Mucosa of rectum (tissue), 2 donors: Measurements from ENCODE around the gene MAPKAP1.

Experiments used
- H3K27ac ChIP-seq, 2 donors: one replicate each; pipeline ENCODE4 v1.7.0; 2013; ENCODE audit warnings: inconsistent platforms in 2 of 2, low read depth in 2 of 2, low read length in 2 of 2
- H3K27me3 ChIP-seq, 2 donors: one replicate each; pipeline ENCODE4 v1.7.0; 2013; ENCODE audit warnings: low read length in 2 of 2; ENCODE audit not compliant: control insufficient read depth in 2 of 2, insufficient read depth in 2 of 2
- H3K36me3 ChIP-seq, 2 donors: one replicate each; pipeline ENCODE4 v1.7.0; 2013; ENCODE audit warnings: low read length in 2 of 2; ENCODE audit not compliant: control insufficient read depth in 2 of 2, insufficient read depth in 2 of 2
- H3K4me1 ChIP-seq, 2 donors: one replicate each; pipeline ENCODE4 v1.7.0; 2013; ENCODE audit warnings: low read length in 2 of 2, mild to moderate bottlenecking in 1 of 2; ENCODE audit not compliant: control insufficient read depth in 2 of 2, insufficient read depth in 2 of 2
- H3K4me3 ChIP-seq, 2 donors: one replicate each; pipeline ENCODE4 v1.7.0; 2013; ENCODE audit warnings: low read length in 2 of 2
- H3K9ac ChIP-seq, 2 donors: one replicate each; pipeline ENCODE4 v1.7.0; 2013; ENCODE audit warnings: low read length in 2 of 2, low read depth in 1 of 2, mild to moderate bottlenecking in 1 of 2
- H3K9me3 ChIP-seq, 2 donors: one replicate each; pipeline ENCODE4 v1.7.0; 2013; ENCODE audit warnings: low read length in 2 of 2; ENCODE audit not compliant: control insufficient read depth in 2 of 2
- donor health status: healthy.
- donor health status: Normal muscosa, but diverticular disease.

Gene MAPKAP1

GRCh38 chr9:125559194-125559593, 147.8 kb downstream of the MAPKAP1 start:
- Histone ChIP-seq H3K36me3 (peaks cover 6 to 9% of the 10 kb centered on the region in 2 donors), H3K9ac (no peak overlapping the region), H3K27ac (no peak overlapping the region)

DNA sequence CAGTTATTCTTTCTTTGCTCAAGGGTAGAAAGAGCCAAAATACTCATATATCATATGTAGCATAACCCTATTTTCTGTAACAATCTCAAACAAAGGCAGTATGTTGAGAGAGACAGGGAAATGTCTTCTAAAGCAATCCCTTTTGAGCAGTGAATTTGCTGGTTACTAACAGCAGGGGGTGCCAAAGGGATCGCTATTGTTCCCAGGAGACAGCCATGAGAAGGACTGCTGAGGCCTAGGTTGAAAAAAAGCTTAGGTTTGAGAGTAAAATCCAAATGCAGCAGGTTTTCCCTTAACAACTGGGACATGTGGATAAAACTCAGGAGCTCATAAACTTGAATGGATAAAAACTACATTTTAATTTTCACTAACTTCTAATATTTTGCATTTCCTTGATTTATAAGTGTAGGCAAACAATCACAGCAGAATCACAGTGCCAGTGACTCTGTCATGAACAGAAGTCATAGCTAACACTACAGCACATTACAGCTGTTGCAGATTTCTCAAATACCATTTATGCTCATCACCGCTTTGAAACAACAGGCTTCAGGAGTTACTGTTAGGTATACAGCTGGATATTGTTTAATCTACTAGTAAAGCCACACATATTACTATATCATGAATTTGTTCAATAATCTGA, 148.4 kb downstream of the MAPKAP1 start:
- no peaks in the 10 kb centered on the region for H3K9me3 ChIP-seq
- no peak overlapping the region for H3K27ac ChIP-seq
- H3K4me1 ChIP-seq, result peaks cover 0 to 10% of the 10 kb centered on the region in 2 donors
- H3K36me3 ChIP-seq, result peaks cover 6 to 9% of the 10 kb centered on the region in 2 donors
- H3K27me3 ChIP-seq, result no peaks in the 10 kb centered on the region
- H3K4me3 ChIP-seq, result no peak overlapping the region
- no peak overlapping the region for H3K9ac ChIP-seq

More at GRCh38 chr9:125559194-125559593, 147.8 kb downstream of the MAPKAP1 start:
- Histone ChIP-seq H3K4me1 (peaks cover 0 to 10% of the 10 kb centered on the region in 2 donors), H3K9me3 (no peaks in the 10 kb centered on the region), H3K27me3 (no peaks in the 10 kb centered on the region), H3K4me3 (no peak overlapping the region)

GRCh38 chr9:125556046-125556721, 150.8 kb downstream of the MAPKAP1 start:
- Histone ChIP-seq H3K4me3 (no peak overlapping the region), H3K4me1 (peaks cover 2 to 3% of the 10 kb centered on the region in 2 donors), H3K9ac (no peak overlapping the region), H3K9me3 (no peaks in the 10 kb centered on the region), H3K27ac (no peak overlapping the region), H3K27me3 (no peaks in the 10 kb centered on the region), H3K36me3 (peaks cover 6 to 9% of the 10 kb centered on the region in 2 donors)

GRCh38 chr9:125554726-125555125, 152.3 kb downstream of the MAPKAP1 start:
- H3K27me3 ChIP-seq, result no peaks in the 10 kb centered on the region
- no peak overlapping the region for H3K27ac ChIP-seq
- no peak overlapping the region for H3K4me3 ChIP-seq
- H3K9ac ChIP-seq, result no peak overlapping the region
- peaks cover 6 to 9% of the 10 kb centered on the region in 2 donors for H3K36me3 ChIP-seq
- H3K4me1 ChIP-seq, result peaks cover 8 to 9% of the 10 kb centered on the region in 2 donors
- no peaks in the 10 kb centered on the region for H3K9me3 ChIP-seq

- H3K4me1 ChIP-seq, result peaks cover 9 to 10% of the 10 kb centered on the region in 2 donors
- H3K27ac ChIP-seq, result no peak overlapping the region
- H3K9ac ChIP-seq, result no peak overlapping the region
- H3K4me3 ChIP-seq, result no peak overlapping the region
- H3K27me3 ChIP-seq, result no peaks in the 10 kb centered on the region
- no peaks in the 10 kb centered on the region for H3K36me3 ChIP-seq
- H3K9me3 ChIP-seq, result no peaks in the 10 kb centered on the region
These were observed 155.2 kb downstream of the MAPKAP1 start for GRCh38 chr9:125551781-125552180.

GRCh38 chr9:125549891-125550885, 156.8 kb downstream of the MAPKAP1 start:
- no peaks in the 10 kb centered on the region for H3K9me3 ChIP-seq
- peaks cover 0 to 3% of the 10 kb centered on the region in 2 donors for H3K36me3 ChIP-seq
- peaks cover 9 to 10% of the 10 kb centered on the region in 2 donors for H3K4me1 ChIP-seq
- no peak overlapping the region for H3K27ac ChIP-seq
- no peak overlapping the region for H3K9ac ChIP-seq
- H3K4me3 ChIP-seq, result no peak overlapping the region
- no peaks in the 10 kb centered on the region for H3K27me3 ChIP-seq

DNA sequence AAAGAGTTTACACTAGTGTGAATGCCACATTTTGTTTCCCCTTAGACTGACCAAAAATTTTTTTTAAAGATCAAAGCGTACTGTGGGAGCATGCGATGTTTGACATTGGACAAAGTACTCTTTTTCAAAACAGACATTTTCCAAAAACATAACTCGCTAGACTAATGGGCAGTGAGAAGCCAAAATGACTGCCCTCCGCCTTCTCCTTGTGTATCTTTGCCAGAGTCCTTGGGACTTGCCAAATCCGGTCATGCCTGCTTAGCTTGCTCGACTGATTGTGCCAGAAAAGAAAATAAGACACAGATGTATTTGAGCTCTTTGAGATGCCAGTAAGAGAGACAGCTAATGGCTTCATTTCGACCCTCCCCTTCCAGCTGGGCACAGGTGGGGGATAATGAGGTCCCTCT, 157.5 kb downstream of the MAPKAP1 start:
- no peak overlapping the region for H3K4me3 ChIP-seq
- H3K9ac ChIP-seq, result no peak overlapping the region
- peaks cover 0 to 3% of the 10 kb centered on the region in 2 donors for H3K36me3 ChIP-seq
- H3K27ac ChIP-seq, result no peak overlapping the region
- H3K27me3 ChIP-seq, result no peaks in the 10 kb centered on the region
- peaks cover 9 to 10% of the 10 kb centered on the region in 2 donors for H3K4me1 ChIP-seq
- H3K9me3 ChIP-seq, result no peaks in the 10 kb centered on the region

DNA sequence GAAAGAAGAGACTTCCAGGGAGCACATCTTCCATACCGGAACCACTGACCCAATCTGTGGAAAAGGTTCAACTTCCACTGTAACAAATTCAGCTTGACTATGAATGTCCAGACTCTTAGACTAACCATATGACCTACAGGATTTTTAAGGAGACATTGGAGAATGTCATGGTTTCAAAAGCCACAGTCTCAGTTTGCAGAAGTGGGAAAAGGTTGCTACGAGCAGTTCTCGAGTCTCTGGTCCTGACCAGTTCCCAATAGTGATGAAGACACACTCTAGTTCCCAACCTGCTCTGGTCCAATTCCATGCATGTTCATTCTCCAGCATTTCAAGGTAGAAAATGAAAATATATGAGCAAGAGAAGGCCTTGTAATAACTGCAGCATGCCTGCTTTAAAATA, 158.0 kb downstream of the MAPKAP1 start:
- Histone ChIP-seq H3K4me1 (peaks cover 9 to 10% of the 10 kb centered on the region in 2 donors), H3K9ac (no peak overlapping the region), H3K27me3 (no peaks in the 10 kb centered on the region), H3K4me3 (no peak overlapping the region), H3K36me3 (peaks cover 0 to 3% of the 10 kb centered on the region in 2 donors), H3K27ac (no peak overlapping the region), H3K9me3 (no peaks in the 10 kb centered on the region)

DNA sequence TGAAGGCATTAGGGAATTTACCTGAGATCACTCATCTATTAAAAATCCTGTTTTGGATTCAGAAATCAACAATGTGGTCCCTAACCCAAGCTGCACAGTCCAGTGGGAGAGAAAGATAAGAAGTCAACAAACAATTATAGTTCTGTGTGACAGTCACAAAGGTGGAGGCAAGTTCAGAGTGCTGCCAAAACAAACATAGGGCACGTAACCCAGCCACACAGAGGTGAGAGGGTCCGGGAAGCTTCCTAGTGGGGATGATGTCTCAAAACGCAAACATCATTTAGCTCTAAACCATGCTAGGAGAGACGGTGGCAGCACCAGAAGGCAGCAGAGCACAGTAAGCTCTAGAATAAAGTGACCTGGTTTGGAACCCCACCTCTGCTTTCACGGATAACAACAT, 158.9 kb downstream of the MAPKAP1 start:
- Histone ChIP-seq H3K27ac (no peak overlapping the region), H3K4me1 (peaks cover 9 to 10% of the 10 kb centered on the region in 2 donors), H3K4me3 (no peak overlapping the region), H3K9ac (no peak overlapping the region), H3K9me3 (no peaks in the 10 kb centered on the region), H3K27me3 (no peaks in the 10 kb centered on the region), H3K36me3 (peaks cover 0 to 3% of the 10 kb centered on the region in 2 donors)
